Activated CD8-positive, alpha-beta memory T cell treated with anti-CD3 and anti-CD28 coated beads for 4 hours (primary cell): ENCODE results near the gene TMEM154.

Experiments used
- DNase-seq, 2 donors: peaks; one replicate each; pipeline ENCODE4 v3.0.0-alpha.2; 2020; ENCODE audit warnings: low read depth in 2 of 2

Gene TMEM154

GRCh38 chr4:152629908-152630307 lies 49.9 kb downstream of the TMEM154 start:
- DNase-seq: no peak

GRCh38 chr4:152628128-152628527 lies 51.7 kb downstream of the TMEM154 start:
- no peak for DNase-seq

- no peak for DNase-seq
Observed at GRCh38 chr4:152626790-152627189, 53.0 kb downstream of the TMEM154 start.

GRCh38 chr4:152620915-152621314 lies 58.9 kb downstream of the TMEM154 start:
- DNase-seq: no peak

GRCh38 chr4:152620218-152620617 lies 59.6 kb downstream of the TMEM154 start:
- no peak for DNase-seq

- no peak for DNase-seq
Observed at GRCh38 chr4:152619556-152619955, 60.2 kb downstream of the TMEM154 start.

- DNase-seq: no peak
Observed at GRCh38 chr4:152618971-152619370, 60.8 kb downstream of the TMEM154 start.

GRCh38 chr4:152616804-152617203 lies 63.0 kb downstream of the TMEM154 start:
- no peak for DNase-seq

GRCh38 chr4:152613841-152614721 lies 65.7 kb downstream of the TMEM154 start:
- no peak for DNase-seq

GRCh38 chr4:152613351-152613750 lies 66.4 kb downstream of the TMEM154 start:
- DNase-seq: no peak

GRCh38 chr4:152610131-152610530 lies 69.7 kb downstream of the TMEM154 start:
- no peak for DNase-seq

GRCh38 chr4:152609481-152609880 lies 70.3 kb downstream of the TMEM154 start:
- DNase-seq: no peak

- no peak for DNase-seq
Observed at GRCh38 chr4:152607178-152607577, 72.6 kb downstream of the TMEM154 start.

- no peak for DNase-seq
Observed at GRCh38 chr4:152606753-152607152, 73.0 kb downstream of the TMEM154 start.

- no peak for DNase-seq
Observed at GRCh38 chr4:152605641-152606335, 74.0 kb downstream of the TMEM154 start.

- no peak for DNase-seq
Observed at GRCh38 chr4:152605031-152605430, 74.8 kb downstream of the TMEM154 start.

- DNase-seq: no peak
Observed at GRCh38 chr4:152601156-152601555, 78.6 kb downstream of the TMEM154 start.

GRCh38 chr4:152599636-152600035 lies 80.2 kb downstream of the TMEM154 start:
- no peak for DNase-seq

- no peak for DNase-seq
Observed at GRCh38 chr4:152599095-152599494, 80.7 kb downstream of the TMEM154 start.

GRCh38 chr4:152598454-152598853 lies 81.3 kb downstream of the TMEM154 start:
- no peak for DNase-seq

GRCh38 chr4:152594978-152595925 lies 84.5 kb downstream of the TMEM154 start:
- DNase-seq: no peak

- DNase-seq: no peak
Observed at GRCh38 chr4:152594057-152594456, 85.7 kb downstream of the TMEM154 start.
